CD4-positive, alpha-beta T cell (primary cell): Measurements from ENCODE around the gene ZNF8. TPM values are rescaled to one million over a fixed set of nuclear protein-coding genes. Genes with fewer than 3 reads are reported as not detected.

Source experiments
- ATAC-seq: fragments of 200-7000 bp; cut with Tn5 transposase; one replicate; pipeline ENCODE4 v1.10.0; 2022; ENCODE audit warnings: mild to moderate bottlenecking; ENCODE audit not compliant: poor library complexity
- CTCF ChIA-PET: fragments of 350-600 bp; sonication (Branson Sonifier 250); formaldehyde crosslinking; loops from one replicate; lab custom pipeline; 2021; ENCODE audit warnings: antibody characterized with exemption, inconsistent platforms; lab: Charles Lee
- POLR2A ChIA-PET: fragments of 350-600 bp; sonication (Branson Sonifier 250); formaldehyde crosslinking; loops from one replicate; lab custom pipeline; 2021; ENCODE audit warnings: antibody characterized with exemption, inconsistent platforms; lab: Charles Lee
- DNase-seq, 14 experiments: peaks; one replicate each; pipeline ENCODE4 v3.0.0-alpha.2; 2013 to 2020; ENCODE audit warnings: mixed read lengths in 2 of 14
- H3K27ac ChIP-seq, 2 donors: one replicate each; pipeline versions ENCODE4 v1.5.1 to v1.7.0; 2013; ENCODE audit warnings: low read length in 2 of 2, low read depth in 1 of 2, mild to moderate bottlenecking in 1 of 2
- H3K27me3 ChIP-seq, 2 experiments: 1 replicate in 1 of 2; 2 replicates in 1 of 2; pipeline versions ENCODE4 v1.6.1 to v1.7.0; 2013; ENCODE audit warnings: low read length in 2 of 2, control low read depth in 1 of 2, mild to moderate bottlenecking in 1 of 2, moderate library complexity in 1 of 2; ENCODE audit not compliant: insufficient read depth in 2 of 2, control insufficient read depth in 1 of 2
- H3K36me3 ChIP-seq: one replicate; pipeline ENCODE4 v1.6.1; 2013; ENCODE audit warnings: low read length, control low read depth; ENCODE audit not compliant: insufficient read depth
- H3K4me1 ChIP-seq: one replicate; pipeline ENCODE4 v1.6.1; 2013; ENCODE audit warnings: low read length, control low read depth; ENCODE audit not compliant: insufficient read depth
- H3K4me3 ChIP-seq: one replicate; pipeline ENCODE4 v1.5.1; 2013; ENCODE audit warnings: mild to moderate bottlenecking, low read length, moderate library complexity
- H3K9me3 ChIP-seq, 2 experiments: 1 replicate in 1 of 2; 2 replicates in 1 of 2; pipeline versions ENCODE4 v1.6.1 to v1.7.0; 2013; ENCODE audit warnings: low read length in 2 of 2, mild to moderate bottlenecking in 2 of 2, control low read depth in 1 of 2, moderate library complexity in 1 of 2; ENCODE audit not compliant: control insufficient read depth in 1 of 2, insufficient read depth in 1 of 2
- H3K27ac Mint-ChIP-seq: one replicate; pipeline ENCODE4 v1.8.0; 2020; ENCODE audit warnings: mixed read lengths
- H3K27me3 Mint-ChIP-seq: one replicate; pipeline ENCODE4 v1.8.0; 2021; ENCODE audit warnings: mixed read lengths
- H3K36me3 Mint-ChIP-seq: one replicate; pipeline ENCODE4 v1.8.0; 2021; ENCODE audit warnings: low read depth, mixed read lengths
- H3K4me1 Mint-ChIP-seq: one replicate; pipeline ENCODE4 v1.8.0; 2021; ENCODE audit warnings: low read depth, mixed read lengths
- H3K4me3 Mint-ChIP-seq: one replicate; pipeline ENCODE4 v1.8.0; 2020; ENCODE audit warnings: mild to moderate bottlenecking, mixed read lengths
- H3K9me3 Mint-ChIP-seq: one replicate; pipeline ENCODE4 v1.8.0; 2020; ENCODE audit warnings: mixed read lengths
- intact Hi-C, 2 experiments: fragments of 100-400 bp; cut with DNase I in 1 of 2; cut with micrococcal nuclease in 1 of 2; formaldehyde crosslinking; loops; one replicate each; pipeline versions ENCODE4 v1.15.1 to v1.9.0; 2023 to 2025; cut with DNase I, micrococcal nuclease
- total RNA-seq, 174 experiments: library from RNA in 2 of 174; stranded (reverse) in 2 of 174; gene quantifications; one replicate each; pipeline ENCODE4 v1.2.3 and lab custom pipeline; 2021 to 2026
- TF ChIP-seq, protein P1 (sequence below): fragments of 200-600 bp; IDR thresholded peaks from one replicate; pipeline ENCODE4 v1.8.0; 2022; ENCODE audit warnings: antibody characterized with exemption, mild to moderate bottlenecking

Gene ZNF8
- total RNA-seq, 2 experiments from 2014 or later = 9.5 to 9.6 TPM

DNA sequence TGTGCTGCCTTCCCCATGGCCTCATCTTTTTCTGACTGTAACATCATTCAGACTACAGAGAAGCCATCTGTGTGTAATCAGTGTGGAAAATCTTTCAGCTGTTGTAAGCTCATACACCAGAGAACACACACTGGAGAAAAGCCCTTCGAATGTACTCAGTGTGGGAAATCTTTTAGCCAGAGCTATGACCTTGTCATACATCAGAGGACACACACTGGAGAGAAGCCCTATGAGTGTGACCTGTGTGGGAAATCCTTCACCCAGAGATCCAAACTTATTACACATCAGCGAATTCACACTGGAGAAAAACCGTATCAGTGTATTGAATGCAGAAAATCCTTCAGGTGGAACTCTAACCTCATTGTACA, 17.2 kb upstream of the ZNF8 start:
- H3K27ac ChIP-seq = no peak overlapping the region
- CTCF ChIA-PET = no interaction called here
- H3K36me3 ChIP-seq = peaks cover 59% of the 10 kb centered on the region
- H3K27me3 Mint-ChIP-seq = no peaks in the 10 kb centered on the region
- no peak for DNase-seq
- H3K36me3 Mint-ChIP-seq = peaks cover 98% of the 10 kb centered on the region
- ATAC-seq = no peak
- no peaks in the 10 kb centered on the region for H3K27me3 ChIP-seq
- peaks cover 93 to 96% of the 10 kb centered on the region in 2 experiments for H3K9me3 ChIP-seq
- H3K9me3 Mint-ChIP-seq = peaks cover 7% of the 10 kb centered on the region
- no peak overlapping the region for H3K4me3 Mint-ChIP-seq
- H3K4me3 ChIP-seq = no peak overlapping the region
- TF ChIP-seq, protein P1, sequence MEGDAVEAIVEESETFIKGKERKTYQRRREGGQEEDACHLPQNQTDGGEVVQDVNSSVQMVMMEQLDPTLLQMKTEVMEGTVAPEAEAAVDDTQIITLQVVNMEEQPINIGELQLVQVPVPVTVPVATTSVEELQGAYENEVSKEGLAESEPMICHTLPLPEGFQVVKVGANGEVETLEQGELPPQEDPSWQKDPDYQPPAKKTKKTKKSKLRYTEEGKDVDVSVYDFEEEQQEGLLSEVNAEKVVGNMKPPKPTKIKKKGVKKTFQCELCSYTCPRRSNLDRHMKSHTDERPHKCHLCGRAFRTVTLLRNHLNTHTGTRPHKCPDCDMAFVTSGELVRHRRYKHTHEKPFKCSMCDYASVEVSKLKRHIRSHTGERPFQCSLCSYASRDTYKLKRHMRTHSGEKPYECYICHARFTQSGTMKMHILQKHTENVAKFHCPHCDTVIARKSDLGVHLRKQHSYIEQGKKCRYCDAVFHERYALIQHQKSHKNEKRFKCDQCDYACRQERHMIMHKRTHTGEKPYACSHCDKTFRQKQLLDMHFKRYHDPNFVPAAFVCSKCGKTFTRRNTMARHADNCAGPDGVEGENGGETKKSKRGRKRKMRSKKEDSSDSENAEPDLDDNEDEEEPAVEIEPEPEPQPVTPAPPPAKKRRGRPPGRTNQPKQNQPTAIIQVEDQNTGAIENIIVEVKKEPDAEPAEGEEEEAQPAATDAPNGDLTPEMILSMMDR = no peak
- H3K4me1 Mint-ChIP-seq = no peaks in the 10 kb centered on the region
- H3K4me1 ChIP-seq = no peaks in the 10 kb centered on the region
- intact Hi-C loops = no loop called here
- POLR2A ChIA-PET = no interaction called here
- H3K27ac Mint-ChIP-seq = no peak overlapping the region

DNA sequence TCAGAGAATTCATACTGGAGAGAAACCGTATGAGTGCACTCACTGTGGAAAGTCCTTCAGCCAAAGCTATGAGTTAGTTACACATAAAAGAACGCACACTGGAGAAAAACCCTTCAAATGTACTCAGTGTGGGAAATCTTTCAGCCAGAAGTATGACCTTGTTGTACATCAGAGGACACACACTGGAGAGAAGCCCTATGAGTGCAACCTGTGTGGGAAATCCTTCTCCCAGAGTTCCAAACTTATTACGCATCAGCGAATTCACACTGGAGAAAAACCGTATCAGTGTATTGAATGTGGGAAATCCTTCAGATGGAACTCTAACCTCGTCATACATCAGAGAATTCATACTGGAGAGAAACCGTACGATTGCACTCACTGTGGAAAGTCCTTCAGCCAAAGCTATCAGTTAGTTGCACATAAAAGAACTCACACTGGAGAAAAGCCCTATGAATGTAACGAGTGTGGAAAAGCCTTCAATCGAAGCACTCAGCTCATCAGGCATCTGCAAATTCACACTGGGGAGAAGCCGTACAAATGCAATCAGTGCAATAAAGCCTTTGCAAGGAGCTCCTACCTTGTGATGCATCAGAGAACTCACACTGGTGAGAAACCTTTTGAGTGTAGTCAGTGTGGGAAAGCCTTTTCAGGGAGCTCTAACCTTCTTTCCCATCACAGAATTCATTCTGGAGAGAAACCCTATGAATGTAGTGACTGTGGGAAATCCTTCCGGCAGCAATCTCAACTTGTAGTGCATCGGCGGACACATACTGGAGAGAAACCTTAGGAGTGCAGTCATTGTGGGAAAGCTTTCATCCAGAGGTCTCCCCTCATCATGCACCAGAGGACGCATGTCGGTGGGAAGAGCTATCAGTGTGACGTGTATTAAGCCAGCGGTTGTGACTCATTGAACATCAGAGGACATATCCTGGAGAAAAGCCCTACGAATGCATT, 16.5 kb upstream of the ZNF8 start:
- ATAC-seq (no peak), DNase-seq (no peak)
- H3K27me3 ChIP-seq = no peaks in the 10 kb centered on the region
- CTCF ChIA-PET = no interaction called here
- TF ChIP-seq, protein P1 = no peak
- Mint-ChIP-seq H3K4me1 (no peaks in the 10 kb centered on the region), H3K9me3 (peaks cover 7% of the 10 kb centered on the region), H3K36me3 (peaks cover 96% of the 10 kb centered on the region), H3K27ac (no peak overlapping the region), H3K4me3 (no peak overlapping the region), H3K27me3 (no peaks in the 10 kb centered on the region)
- peaks cover 93 to 98% of the 10 kb centered on the region in 2 experiments for H3K9me3 ChIP-seq
- POLR2A ChIA-PET = interaction anchor here (0.6 kb wide), 1 partner anchor 79 kb away, joined by 3 read pairs; the partner anchor contains the start of gene ZNF274
- intact Hi-C loops = no loop called here
- no peak overlapping the region for H3K27ac ChIP-seq
- H3K36me3 ChIP-seq = peaks cover 59% of the 10 kb centered on the region
- H3K4me3 ChIP-seq = no peak overlapping the region
- no peaks in the 10 kb centered on the region for H3K4me1 ChIP-seq

- TF ChIP-seq, protein P1 = no peak
- no peaks in the 10 kb centered on the region for H3K27me3 ChIP-seq
- no peaks in the 10 kb centered on the region for H3K4me1 ChIP-seq
- POLR2A ChIA-PET = interaction anchor here (0.6 kb wide), 1 partner anchor 80 kb away, joined by 3 read pairs; the partner anchor contains the start of gene ZNF274
- peaks cover 7% of the 10 kb centered on the region for H3K9me3 Mint-ChIP-seq
- H3K36me3 Mint-ChIP-seq = peaks cover 90% of the 10 kb centered on the region
- no peak overlapping the region for H3K4me3 ChIP-seq
- no peaks in the 10 kb centered on the region for H3K27me3 Mint-ChIP-seq
- H3K36me3 ChIP-seq = peaks cover 52% of the 10 kb centered on the region
- ATAC-seq (no peak), DNase-seq (no peak)
- H3K27ac Mint-ChIP-seq = no peak overlapping the region
- H3K4me1 Mint-ChIP-seq = no peaks in the 10 kb centered on the region
- intact Hi-C loops = no loop called here
- no peak overlapping the region for H3K4me3 Mint-ChIP-seq
- H3K27ac ChIP-seq = no peak overlapping the region
- CTCF ChIA-PET = no interaction called here
- H3K9me3 ChIP-seq = peaks cover 92 to 93% of the 10 kb centered on the region in 2 experiments
These were observed 15.8 kb upstream of the ZNF8 start for GRCh38 chr19:58262922-58263296.
